Psoas muscle (tissue), 8 donors: Measurements from ENCODE around the gene SUPT5H. TPM values are rescaled to one million over a fixed set of nuclear protein-coding genes. Genes with fewer than 3 reads are reported as not detected.

Source experiments
- ATAC-seq, 4 donors: fragments of 200-7000 bp; cut with Tn5 transposase; one replicate each; pipeline ENCODE4 v1.9.1; 2020; ENCODE audit warnings: moderate library complexity in 3 of 4, mild to moderate bottlenecking in 2 of 4
- DNase-seq, 2 donors: peaks; one replicate each; pipeline ENCODE4 v3.0.0-alpha.2; 2020
- H3K27ac ChIP-seq: fragments of 200-600 bp; one replicate; pipeline ENCODE4 v1.8.0; 2022
- H3K27me3 ChIP-seq, 3 donors: fragments of 200-600 bp in 1 of 3; one replicate each; pipeline versions ENCODE4 v1.6.1 to v1.8.0; 2013 to 2022; ENCODE audit warnings: low read length in 2 of 3, mild to moderate bottlenecking in 2 of 3, moderate library complexity in 1 of 3; ENCODE audit not compliant: insufficient read depth in 3 of 3
- H3K36me3 ChIP-seq, 2 donors: fragments of 200-600 bp in 1 of 2; one replicate each; pipeline versions ENCODE4 v1.6.1 to v1.8.0; 2013 to 2022; ENCODE audit warnings: low read depth in 1 of 2, mild to moderate bottlenecking in 1 of 2, moderate library complexity in 1 of 2; ENCODE audit not compliant: insufficient read depth in 1 of 2
- H3K4me1 ChIP-seq: fragments of 200-600 bp; one replicate; pipeline ENCODE4 v1.8.0; 2022
- H3K4me3 ChIP-seq: fragments of 200-600 bp; one replicate; pipeline ENCODE4 v1.8.0; 2022; ENCODE audit warnings: mild to moderate bottlenecking
- H3K9me3 ChIP-seq: fragments of 200-600 bp; one replicate; pipeline ENCODE4 v1.8.0; 2022
- CTCF ChIP-seq: fragments of 200-600 bp; IDR thresholded peaks from one replicate; pipeline ENCODE4 v1.8.0; 2022; ENCODE audit warnings: antibody characterized with exemption
- WGBS, 3 donors: extraction: QIAGEN DNeasy Blood & Tissue Kit; methylation state at CpG; one replicate each; pipeline versions ENCODE4 v1.1.6 to v1.1.7; 2013; 5-methylcytosine and 5-hydroxymethylcytosine counted together
- intact Hi-C, 2 donors: fragments of 100-400 bp; cut with DNase I; formaldehyde crosslinking; loops; one replicate each; pipeline versions ENCODE4 v1.11.0 to v1.14.2; 2022
- polyA plus RNA-seq, 3 donors: library from polyadenylated mRNA; stranded (reverse); fragments of 200-250 nt; gene quantifications; one replicate each; pipeline ENCODE4 v1.2.3, GENCODE V29; 2013
- total RNA-seq, 4 donors: library from RNA; stranded (reverse); fragmentation: NEBNext Ultra II Directional in 2 of 4; extraction: Animal tissue kit (Norgen Biotek cat#: 25700) in 2 of 4; gene quantifications; one replicate each; pipeline versions ENCODE4 v1.2.1 to v1.2.4, GENCODE V29; 2021 to 2023
- donor health status: healthy with polysubstance abuse.
- donor health status: DM: no; HTN: no; CAD: no; lungs with moderate emphysema.
- donor health status: Bipolar disorder and iron deficiency.
- donor health status: healthy.
- donor health status: DM: yes; HTN: yes; CAD: no.
- donor health status: DM: no; HTN: no; CAD: no.
- donor health status: DM: no; HTN: no; CAD: no.
- donor health status: DM: yes; HTN: yes; CAD: no.

SUPT5H gene
- total and polyA plus RNA-seq, 7 donors: 60.7 to 97.1 (median 82.7) TPM

- Histone ChIP-seq H3K4me1 (peaks cover 18% of the 10 kb centered on the region), H3K36me3 (peaks cover 4 to 13% of the 10 kb centered on the region in 2 donors), H3K9me3 (no peaks in the 10 kb centered on the region), H3K27me3 (peaks cover 0 to 51% (median 16%) of the 10 kb centered on the region in 3 donors), H3K4me3 (no peak overlapping the region), H3K27ac (no peak overlapping the region)
- DNase-seq (no peak), ATAC-seq (no peak)
- WGBS, 3 donors: 56 to 59% (median 57%) methylated on average over 5 of the region's 5 CpGs
- no peak for TF ChIP-seq CTCF
- intact Hi-C loops: loop anchor here in 1 of 2 donors (5.0 kb wide), 1 partner anchor 36 kb away; the partner anchor contains the start of gene EID2B
Observed at GRCh38 chr19:39496063-39496462, 50.7 kb downstream of the SUPT5H start.

DNA sequence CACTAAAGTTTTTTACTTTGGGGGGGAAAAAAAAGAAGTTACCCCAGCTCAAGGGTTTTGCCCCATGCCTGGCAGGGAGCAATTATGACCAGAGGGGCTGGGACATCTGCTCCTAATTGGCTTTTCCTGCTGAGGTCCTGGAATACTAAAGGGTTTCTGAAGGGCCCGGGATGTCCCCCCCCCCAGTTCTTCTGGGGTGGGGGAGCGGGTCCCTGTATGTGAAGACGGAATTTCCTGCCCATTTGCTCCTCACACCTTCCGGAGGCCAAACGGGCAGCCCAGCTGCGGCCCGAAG is 52.3 kb downstream of the SUPT5H start:
- ATAC-seq: peak in 1 of 4 donors; percentile 20
- WGBS, 3 donors: 0 to 3% (median 0%) methylated on average over 7 of the region's 7 CpGs
- DNase-seq: no peak
- Histone ChIP-seq H3K27ac (no peak overlapping the region), H3K9me3 (no peaks in the 10 kb centered on the region), H3K4me3 (peak overlapping the region; percentile 34), H3K4me1 (peaks cover 18% of the 10 kb centered on the region), H3K36me3 (no peaks in the 10 kb centered on the region), H3K27me3 (peaks cover 0 to 61% (median 23%) of the 10 kb centered on the region in 3 donors)
- no peak for TF ChIP-seq CTCF
- intact Hi-C loops: loop anchor here in 1 of 2 donors (5.0 kb wide), 1 partner anchor 35 kb away; the partner anchor contains the start of gene EID2B

DNA sequence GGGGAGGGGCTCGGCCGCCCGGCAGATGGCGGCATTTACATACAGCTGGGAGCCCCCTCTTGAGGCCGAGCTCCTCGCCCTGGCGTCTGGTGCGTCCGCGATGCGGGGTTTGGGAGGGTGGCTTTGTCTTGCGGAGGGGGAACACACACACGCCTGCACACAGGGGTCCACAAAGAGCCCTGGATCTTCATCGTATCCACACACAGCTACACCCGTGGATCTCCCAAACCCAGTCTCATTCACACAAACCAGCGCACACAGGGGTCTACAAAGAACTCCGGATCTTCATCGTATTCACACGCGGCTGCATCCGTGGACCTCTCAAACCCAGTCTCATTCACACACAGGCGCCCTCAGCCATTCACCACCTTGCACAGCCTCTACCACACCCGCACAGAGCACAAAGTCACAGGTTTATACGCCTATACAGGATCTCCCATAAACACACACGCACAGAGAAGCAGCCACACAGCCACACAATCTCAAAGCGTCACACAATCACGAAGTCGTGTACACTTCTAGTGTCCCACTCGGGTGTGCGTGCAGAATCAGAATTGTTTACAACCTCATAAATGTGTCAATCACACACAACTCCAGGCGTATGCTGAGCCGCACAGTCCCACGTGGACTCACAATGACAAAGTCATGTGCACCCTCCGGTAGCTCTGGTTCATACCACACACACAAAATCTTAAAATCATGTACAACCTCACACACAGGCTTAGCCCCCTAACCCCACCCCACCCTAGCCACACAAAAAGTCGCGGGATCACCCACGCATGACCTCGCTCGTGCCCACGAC is 52.8 kb downstream of the SUPT5H start:
- ATAC-seq: peak; percentile 45 to 77 (median 70)
- Histone ChIP-seq H3K27me3 (peaks cover 0 to 67% (median 24%) of the 10 kb centered on the region in 3 donors), H3K4me3 (peak overlapping the region; percentile 34), H3K27ac (no peak overlapping the region), H3K9me3 (no peaks in the 10 kb centered on the region), H3K36me3 (no peaks in the 10 kb centered on the region), H3K4me1 (peaks cover 18% of the 10 kb centered on the region)
- DNase-seq: no peak
- 1 to 2% (median 1%) methylated on average over 36 to 40 of the region's 40 CpGs for WGBS, 3 donors
- intact Hi-C loops: loop anchor here in 1 of 2 donors (5.0 kb wide), 1 partner anchor 34 kb away; the partner anchor contains the start of gene EID2B
- peak; percentile 49 for TF ChIP-seq CTCF

GRCh38 chr19:39498798-39499642 is 53.6 kb downstream of the SUPT5H start, which contains the start of gene DLL3:
DLL3 (plus strand) TSS chr19:39498947; CDS start chr19:39498975, 28 bp downstream.
- ATAC-seq (no peak), DNase-seq (no peak)
- TF ChIP-seq CTCF: no peak
- H3K4me1 ChIP-seq: peaks cover 18% of the 10 kb centered on the region
- H3K36me3 ChIP-seq: no peaks in the 10 kb centered on the region
- H3K27ac ChIP-seq: no peak within 1 kb of the TSS
- no peaks in the 10 kb centered on the region for H3K9me3 ChIP-seq
- intact Hi-C loops: loop anchor here in 1 of 2 donors (5.0 kb wide), 1 partner anchor 33 kb away; the partner anchor contains the start of gene EID2B
- WGBS, 3 donors: 1 to 2% (median 2%) methylated on average over 39 to 60 of the region's 60 CpGs
- H3K27me3 ChIP-seq: peaks cover 0 to 75% (median 31%) of the 10 kb centered on the region in 3 donors
- peak within 1 kb of the TSS; percentile 34 for H3K4me3 ChIP-seq
